ENCODE results near the gene TMIGD1. TPM values are rescaled to one million over a fixed set of nuclear protein-coding genes. Genes with fewer than 3 reads are reported as not detected.
A peak's percentile ranks its signal among the peaks of the same experiment; 100 is the strongest.

TMIGD1 gene
- total RNA-seq, 4 donors from 2014 or later: not detected

DNA sequence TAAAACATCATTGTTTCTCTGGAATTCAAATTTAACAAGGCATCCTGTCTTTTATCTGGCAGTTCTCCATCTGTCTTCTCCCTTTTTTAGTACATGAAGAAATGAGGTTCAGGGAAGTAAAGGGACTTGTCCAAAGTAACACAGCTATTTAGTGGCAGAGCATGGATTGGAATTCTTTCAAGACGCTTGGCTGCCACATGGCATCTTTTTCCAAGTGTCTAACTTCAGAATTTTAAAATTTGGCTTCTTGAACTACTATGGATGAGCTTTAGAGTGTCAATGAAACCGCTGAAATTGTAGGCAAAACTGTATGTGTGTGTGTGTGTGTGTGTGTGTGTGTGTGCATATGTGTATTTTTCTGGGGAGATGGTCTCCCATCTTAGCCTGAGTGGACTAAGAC lies 5.2 kb upstream of the TMIGD1 start:
- intact Hi-C loops (cut with DNase I; ENCODE audit: low total_unique reads): no loop called here
- no peaks in the 10 kb centered on the region for H3K9me3 ChIP-seq
- no peak overlapping the region for H3K4me3 ChIP-seq
- no peaks in the 10 kb centered on the region for H3K4me1 ChIP-seq
- H3K27me3 ChIP-seq: no peaks in the 10 kb centered on the region
- H3K36me3 ChIP-seq: no peaks in the 10 kb centered on the region
- DNase-seq: no peak
- TF ChIP-seq, protein P1, sequence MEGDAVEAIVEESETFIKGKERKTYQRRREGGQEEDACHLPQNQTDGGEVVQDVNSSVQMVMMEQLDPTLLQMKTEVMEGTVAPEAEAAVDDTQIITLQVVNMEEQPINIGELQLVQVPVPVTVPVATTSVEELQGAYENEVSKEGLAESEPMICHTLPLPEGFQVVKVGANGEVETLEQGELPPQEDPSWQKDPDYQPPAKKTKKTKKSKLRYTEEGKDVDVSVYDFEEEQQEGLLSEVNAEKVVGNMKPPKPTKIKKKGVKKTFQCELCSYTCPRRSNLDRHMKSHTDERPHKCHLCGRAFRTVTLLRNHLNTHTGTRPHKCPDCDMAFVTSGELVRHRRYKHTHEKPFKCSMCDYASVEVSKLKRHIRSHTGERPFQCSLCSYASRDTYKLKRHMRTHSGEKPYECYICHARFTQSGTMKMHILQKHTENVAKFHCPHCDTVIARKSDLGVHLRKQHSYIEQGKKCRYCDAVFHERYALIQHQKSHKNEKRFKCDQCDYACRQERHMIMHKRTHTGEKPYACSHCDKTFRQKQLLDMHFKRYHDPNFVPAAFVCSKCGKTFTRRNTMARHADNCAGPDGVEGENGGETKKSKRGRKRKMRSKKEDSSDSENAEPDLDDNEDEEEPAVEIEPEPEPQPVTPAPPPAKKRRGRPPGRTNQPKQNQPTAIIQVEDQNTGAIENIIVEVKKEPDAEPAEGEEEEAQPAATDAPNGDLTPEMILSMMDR (IDR thresholded peaks at IDR 0.05): no peak
- no peak for TF ChIP-seq POLR2A (IDR thresholded peaks at IDR 0.05)
- H3K27ac ChIP-seq: no peak overlapping the region

DNA sequence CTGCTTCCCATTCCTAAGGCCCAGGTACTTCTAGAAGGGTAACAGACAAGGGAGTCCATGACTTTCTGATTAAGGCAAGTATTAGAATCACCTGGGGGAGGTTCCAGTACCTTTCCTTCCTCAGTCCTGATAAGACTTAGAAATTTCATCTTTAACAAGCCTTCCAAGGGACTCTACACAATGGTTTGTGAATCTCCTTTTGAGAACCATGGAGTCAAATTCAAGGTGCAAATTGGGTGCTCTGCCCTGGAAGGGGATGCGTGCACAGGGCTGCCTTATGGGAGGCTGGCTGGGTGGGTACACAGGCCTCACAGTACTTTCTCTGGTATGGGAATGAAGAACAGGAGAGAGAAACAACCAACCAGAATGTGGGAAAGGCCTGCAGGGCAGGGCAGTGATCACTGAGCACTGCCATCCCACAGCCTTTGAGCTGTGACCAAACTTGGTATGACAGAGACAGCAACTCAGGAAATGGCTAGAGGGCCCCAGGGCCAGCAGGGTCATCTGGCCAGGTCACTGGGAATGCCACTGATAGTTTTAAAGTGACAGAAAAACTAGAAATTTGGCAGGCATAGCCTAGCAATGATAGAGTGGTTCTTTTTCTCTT lies 3.6 kb upstream of the TMIGD1 start:
- intact Hi-C loops (cut with DNase I; ENCODE audit: low total_unique reads): no loop called here
- TF ChIP-seq POLR2A (IDR thresholded peaks at IDR 0.05): no peak
- TF ChIP-seq, protein P1 (IDR thresholded peaks at IDR 0.05): no peak
- no peak overlapping the region for H3K4me3 ChIP-seq

DNA sequence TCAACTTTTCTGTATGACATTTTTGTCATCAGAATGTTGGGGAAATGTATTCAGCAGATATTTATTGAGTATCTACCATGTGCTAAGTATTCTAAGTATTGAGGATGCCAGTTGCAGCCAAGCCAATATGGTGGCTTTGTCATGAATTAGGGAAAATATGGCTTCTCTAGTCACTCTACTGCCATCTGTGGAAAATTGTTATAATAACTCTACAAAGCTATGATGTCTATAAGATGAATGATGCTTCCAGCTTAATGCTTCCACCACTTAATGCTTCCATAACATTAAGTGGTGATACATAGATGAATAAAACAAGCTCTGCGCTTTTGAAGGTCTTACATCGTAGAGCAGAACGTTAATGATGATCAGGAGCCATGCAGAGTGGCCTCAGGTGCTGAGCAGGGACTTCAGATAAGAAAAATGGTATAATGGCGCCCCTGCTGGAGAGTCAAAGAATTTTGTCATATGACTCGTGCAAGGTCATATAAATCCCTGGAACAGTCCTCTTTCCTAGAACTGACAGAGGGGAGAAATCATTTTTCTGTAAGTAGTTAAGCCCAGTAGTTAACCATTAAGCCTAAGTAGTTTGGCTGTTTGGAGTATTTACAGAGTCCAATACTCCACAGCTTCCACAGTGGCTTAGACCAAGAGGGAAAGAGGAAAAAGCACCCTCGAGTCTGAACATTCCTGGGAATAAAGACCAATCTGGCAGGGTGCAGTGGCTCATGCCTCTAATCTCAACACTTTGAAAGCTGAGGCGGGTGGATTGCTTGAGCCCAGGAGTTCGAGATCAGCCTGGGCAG lies 2.7 kb upstream of the TMIGD1 start:
- Histone ChIP-seq H3K36me3 (no peaks in the 10 kb centered on the region), H3K4me1 (no peaks in the 10 kb centered on the region), H3K9me3 (no peaks in the 10 kb centered on the region), H3K27ac (no peak overlapping the region), H3K4me3 (no peak overlapping the region), H3K27me3 (no peaks in the 10 kb centered on the region)
- no peak for DNase-seq
- intact Hi-C loops (cut with DNase I; ENCODE audit: low total_unique reads): no loop called here
- TF ChIP-seq, protein P1 (IDR thresholded peaks at IDR 0.05): peak; percentile 27 to 38 (median 32)
- TF ChIP-seq POLR2A (IDR thresholded peaks at IDR 0.05): no peak

More for the DNA sequence above, 3.6 kb upstream of the TMIGD1 start:
- Histone ChIP-seq H3K27me3 (no peaks in the 10 kb centered on the region), H3K4me1 (no peaks in the 10 kb centered on the region), H3K27ac (no peak overlapping the region), H3K9me3 (no peaks in the 10 kb centered on the region), H3K36me3 (no peaks in the 10 kb centered on the region)
- DNase-seq: no peak

DNA sequence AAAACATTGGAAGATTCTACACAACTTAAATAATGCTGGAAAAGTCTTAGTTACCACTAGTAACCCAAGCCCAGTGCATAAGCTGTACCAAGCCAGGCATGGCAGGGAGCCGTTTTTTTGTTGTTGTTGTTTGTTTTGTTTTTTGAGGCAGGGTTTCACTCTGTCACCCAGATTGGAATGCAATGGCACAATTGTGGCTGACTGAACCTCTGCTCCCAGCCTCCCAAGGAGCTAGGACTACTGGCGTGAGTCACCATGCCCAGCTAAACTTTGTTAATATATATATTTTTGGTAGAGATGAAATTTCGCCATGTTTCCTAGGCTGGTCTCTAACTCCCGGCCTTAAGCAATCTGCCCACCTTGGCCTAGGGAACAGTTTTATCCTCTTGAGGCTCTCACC lies 564 bp upstream of the TMIGD1 start:
- Histone ChIP-seq H3K27ac (no peak overlapping the region), H3K4me3 (no peak overlapping the region), H3K9me3 (no peaks in the 10 kb centered on the region), H3K27me3 (no peaks in the 10 kb centered on the region), H3K36me3 (no peaks in the 10 kb centered on the region), H3K4me1 (no peaks in the 10 kb centered on the region)
- DNase-seq: no peak
- TF ChIP-seq, protein P1 (IDR thresholded peaks at IDR 0.05): no peak
- TF ChIP-seq POLR2A (IDR thresholded peaks at IDR 0.05): no peak
- intact Hi-C loops (cut with DNase I; ENCODE audit: low total_unique reads): no loop called here

DNA sequence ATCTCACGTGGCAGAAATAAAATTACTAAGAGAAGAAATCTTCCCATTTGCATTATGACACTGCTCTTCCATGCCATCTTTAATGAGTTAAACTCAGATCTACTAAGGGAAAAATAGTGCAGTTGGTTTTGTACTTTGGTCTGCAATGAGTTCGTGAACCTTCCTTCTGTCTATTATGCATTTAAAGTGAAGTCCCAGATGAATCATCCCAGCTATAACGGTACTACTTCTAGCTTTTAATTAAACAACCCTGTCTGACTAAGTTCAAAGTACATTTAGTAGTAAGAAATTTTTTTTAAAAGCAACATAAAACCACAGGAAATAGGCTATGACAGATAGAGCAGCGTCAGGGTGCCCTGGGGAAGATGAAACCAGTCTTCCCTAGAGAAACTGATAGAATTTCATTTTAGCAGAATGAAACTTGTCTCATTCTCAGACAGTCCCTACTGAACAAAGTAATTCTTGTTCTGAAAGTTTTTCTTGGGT lies 1.8 kb downstream of the TMIGD1 start:
- H3K9me3 ChIP-seq: no peaks in the 10 kb centered on the region
- no peaks in the 10 kb centered on the region for H3K27me3 ChIP-seq
- TF ChIP-seq, protein P1 (IDR thresholded peaks at IDR 0.05): no peak
- no peak for TF ChIP-seq POLR2A (IDR thresholded peaks at IDR 0.05)
- no peaks in the 10 kb centered on the region for H3K4me1 ChIP-seq
- no peaks in the 10 kb centered on the region for H3K36me3 ChIP-seq
- DNase-seq: no peak
- intact Hi-C loops (cut with DNase I; ENCODE audit: low total_unique reads): no loop called here
- H3K4me3 ChIP-seq: no peak overlapping the region
- H3K27ac ChIP-seq: no peak overlapping the region
